H9 (cell line): ENCODE results near the gene TMED3. TPM values are rescaled to one million over a fixed set of nuclear protein-coding genes. Genes with fewer than 3 reads are reported as not detected.

Source experiments
- DNase-seq: peaks from one replicate; pipeline ENCODE4 v3.0.0-alpha.2; 2017
- H2AFZ ChIP-seq: one replicate; pipeline ENCODE4 v1.6.1; 2013; ENCODE audit warnings: mild to moderate bottlenecking, low read length, control low read depth, moderate library complexity
- H2AK5ac ChIP-seq: 2 replicates; pipeline ENCODE4 v1.6.1; 2013; ENCODE audit warnings: low read length, control low read depth, mixed read lengths; ENCODE audit not compliant: insufficient read length
- H2BK120ac ChIP-seq: one replicate; pipeline ENCODE4 v1.6.1; 2013; ENCODE audit warnings: low read depth, mild to moderate bottlenecking, low read length, control low read depth, inconsistent platforms; ENCODE audit not compliant: poor library complexity, severe bottlenecking
- H2BK12ac ChIP-seq: 2 replicates; pipeline ENCODE4 v1.6.1; 2013; ENCODE audit warnings: low read length, control low read depth, mixed read lengths, low read depth; ENCODE audit not compliant: insufficient read length
- H2BK15ac ChIP-seq: 2 replicates; pipeline ENCODE4 v1.6.1; 2013; ENCODE audit warnings: low read depth, low read length, control low read depth
- H2BK20ac ChIP-seq: one replicate; pipeline ENCODE4 v1.6.1; 2013; ENCODE audit warnings: low read depth, mild to moderate bottlenecking, low read length, control low read depth, inconsistent platforms; ENCODE audit not compliant: poor library complexity, severe bottlenecking
- H2BK5ac ChIP-seq: 2 replicates; pipeline ENCODE4 v1.6.1; 2013; ENCODE audit warnings: low read length, control low read depth, mixed read lengths; ENCODE audit not compliant: insufficient read length
- H3K14ac ChIP-seq: 2 replicates; pipeline ENCODE4 v1.6.1; 2013; ENCODE audit warnings: low read length, control low read depth; ENCODE audit not compliant: insufficient read depth
- H3K18ac ChIP-seq: 2 replicates; pipeline ENCODE4 v1.6.1; 2013; ENCODE audit warnings: low read depth, mild to moderate bottlenecking, mixed read lengths, low read length, control low read depth; ENCODE audit not compliant: insufficient read length
- H3K23ac ChIP-seq: 2 replicates; pipeline ENCODE4 v1.6.1; 2013; ENCODE audit warnings: low read length, control low read depth, mixed read lengths, low read depth; ENCODE audit not compliant: insufficient read length
- H3K23me2 ChIP-seq: 2 replicates; pipeline ENCODE4 v1.6.1; 2013; ENCODE audit warnings: low read depth, mild to moderate bottlenecking, mixed read lengths, low read length, control low read depth; ENCODE audit not compliant: insufficient read length, poor library complexity, severe bottlenecking
- H3K27ac ChIP-seq: 2 replicates; pipeline ENCODE4 v1.5.1; 2013; ENCODE audit warnings: low read length, control low read depth, mixed read lengths, low read depth; ENCODE audit not compliant: insufficient read length
- H3K27me3 ChIP-seq: 2 replicates; pipeline ENCODE4 v1.6.1; 2013; ENCODE audit warnings: low read length, control low read depth, inconsistent platforms; ENCODE audit not compliant: insufficient read depth
- H3K4ac ChIP-seq: 2 replicates; pipeline ENCODE4 v1.6.1; 2013; ENCODE audit warnings: low read depth, mild to moderate bottlenecking, control low read depth, inconsistent platforms, low read length, moderate library complexity
- H3K4me1 ChIP-seq: 2 replicates; pipeline ENCODE4 v1.6.1; 2013; ENCODE audit warnings: low read length, control low read depth, inconsistent platforms; ENCODE audit not compliant: insufficient read depth
- H3K4me2 ChIP-seq: 2 replicates; pipeline ENCODE4 v1.6.1; 2013; ENCODE audit warnings: low read length, control low read depth, mixed read lengths; ENCODE audit not compliant: insufficient read length, insufficient read depth
- H3K56ac ChIP-seq: 2 replicates; pipeline ENCODE4 v1.6.1; 2013; ENCODE audit warnings: low read depth, mild to moderate bottlenecking, mixed read lengths, low read length, control low read depth; ENCODE audit not compliant: insufficient read length
- H3K79me1 ChIP-seq: 2 replicates; pipeline ENCODE4 v1.6.1; 2013; ENCODE audit warnings: low read depth, mild to moderate bottlenecking, moderate library complexity, low read length, control low read depth, inconsistent platforms; ENCODE audit not compliant: insufficient read depth, poor library complexity, severe bottlenecking
- H3K79me2 ChIP-seq: 2 replicates; pipeline ENCODE4 v1.6.1; 2013; ENCODE audit warnings: low read length, control low read depth, inconsistent platforms; ENCODE audit not compliant: insufficient read depth
- H3K9ac ChIP-seq: 2 replicates; pipeline ENCODE4 v1.6.1; 2013; ENCODE audit warnings: low read length, control low read depth, mixed read lengths; ENCODE audit not compliant: insufficient read length; ENCODE audit errors: extremely low read depth
- H3K9me3 ChIP-seq: one replicate; pipeline ENCODE4 v1.6.1; 2013; ENCODE audit warnings: low read depth, low read length, inconsistent platforms; ENCODE audit not compliant: control insufficient read depth
- H3T11ph ChIP-seq: one replicate; pipeline ENCODE4 v1.6.1; 2013; ENCODE audit warnings: mild to moderate bottlenecking, low read length, control low read depth, inconsistent platforms
- H4K20me1 ChIP-seq: one replicate; pipeline ENCODE4 v1.6.1; 2013; ENCODE audit not compliant: control insufficient read depth, insufficient read length, insufficient read depth
- H4K5ac ChIP-seq: 2 replicates; pipeline ENCODE4 v1.6.1; 2013; ENCODE audit warnings: low read depth, mild to moderate bottlenecking, mixed read lengths, low read length, control low read depth; ENCODE audit not compliant: insufficient read length
- H4K8ac ChIP-seq: replicated peaks from 2 replicates; pipeline ENCODE4 v1.6.1; 2013; ENCODE audit warnings: low read length, control low read depth, mixed read lengths, low read depth; ENCODE audit not compliant: insufficient read length
- H4K91ac ChIP-seq: 2 replicates; pipeline ENCODE4 v1.6.1; 2013; ENCODE audit warnings: low read depth, mild to moderate bottlenecking, moderate library complexity, mixed read lengths, low read length, control low read depth; ENCODE audit not compliant: insufficient read length
- H3K27ac Mint-ChIP-seq, 3 experiments: 2 replicates in 2 of 3; 3 replicates in 1 of 3; pipeline ENCODE4 v1.8.0; 2020 to 2021; ENCODE audit warnings: mixed read lengths in 3 of 3, mild to moderate bottlenecking in 1 of 3, moderate library complexity in 1 of 3
- H3K27me3 Mint-ChIP-seq: 2 replicates; pipeline ENCODE4 v1.8.0; 2021; ENCODE audit warnings: low read depth, mild to moderate bottlenecking, moderate library complexity, mixed read lengths
- H3K36me3 Mint-ChIP-seq, 3 experiments: 2 replicates in 2 of 3; 3 replicates in 1 of 3; pipeline ENCODE4 v1.8.0; 2020 to 2021; ENCODE audit warnings: low read depth in 3 of 3, mixed read lengths in 3 of 3; ENCODE audit not compliant: insufficient read depth in 1 of 3
- H3K4me1 Mint-ChIP-seq, 2 experiments: 2 replicates each; pipeline ENCODE4 v1.8.0; 2020; ENCODE audit warnings: mixed read lengths in 2 of 2
- H3K4me3 Mint-ChIP-seq, 2 experiments: 2 replicates in 1 of 2; 3 replicates in 1 of 2; pipeline ENCODE4 v1.8.0; 2020 to 2021; ENCODE audit warnings: mild to moderate bottlenecking in 2 of 2, mixed read lengths in 2 of 2, moderate library complexity in 1 of 2
- H3K9me3 Mint-ChIP-seq, 2 experiments: 2 replicates in 1 of 2; 3 replicates in 1 of 2; pipeline ENCODE4 v1.8.0; 2020; ENCODE audit warnings: mild to moderate bottlenecking in 2 of 2, mixed read lengths in 2 of 2, moderate library complexity in 1 of 2
- WGBS: extraction: QIAGEN DNeasy Blood & Tissue Kit; methylation state at CpG from one replicate; pipeline ENCODE4 v1.1.7; 2013; ENCODE audit warnings: missing lambda C conversion rate, low lambda C conversion rate, mixed read lengths; ENCODE audit not compliant: insufficient read length; ENCODE audit errors: extremely low coverage; 5-methylcytosine and 5-hydroxymethylcytosine counted together
- total RNA-seq: library from RNA; stranded (reverse); gene quantifications from 2 replicates; pipeline ENCODE4 v1.2.1, GENCODE V29; 2021
- TF ChIP-seq, protein P1 (sequence below): fragments of 200-600 bp; sonication (generic); conservative IDR thresholded peaks from 3 replicates; pipeline ENCODE4 v1.8.0; 2021; ENCODE audit warnings: antibody characterized with exemption, mild to moderate bottlenecking

Gene TMED3
- total RNA-seq, 1 experiment from 2014 or later: 46.4 TPM

DNA sequence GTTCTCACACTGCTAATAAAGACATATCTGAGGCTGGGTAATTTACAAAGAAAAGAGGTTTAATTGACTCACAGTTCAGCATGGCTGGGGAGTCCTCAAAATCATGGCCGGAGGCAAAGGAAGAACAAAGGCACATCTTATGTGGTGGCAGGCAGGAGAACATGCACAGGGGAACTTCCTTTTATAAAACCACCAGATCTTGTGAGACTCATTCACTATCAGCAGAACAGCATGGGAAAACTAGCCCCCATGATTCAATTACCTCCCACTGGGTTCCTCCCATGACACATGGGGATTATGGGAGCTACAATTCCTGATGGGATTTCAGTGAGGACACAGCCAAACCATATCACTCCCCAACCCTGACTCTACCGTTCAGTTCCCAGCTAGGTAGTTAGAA lies 61.5 kb downstream of the TMED3 start:
- H4K20me1 ChIP-seq: no peaks in the 10 kb centered on the region
- H3K4ac ChIP-seq: no peak overlapping the region
- no peak for DNase-seq
- no peak overlapping the region for H2BK12ac ChIP-seq
- H3K79me1 ChIP-seq: no peaks in the 10 kb centered on the region
- no peaks in the 10 kb centered on the region for H3K79me2 ChIP-seq
- peaks cover 2 to 16% (median 6%) of the 10 kb centered on the region in 3 experiments; a peak in 5 of 7 replicates for H3K36me3 Mint-ChIP-seq
- H3T11ph ChIP-seq: no peak overlapping the region
- no peak overlapping the region for H4K8ac ChIP-seq
- no peak overlapping the region for H3K4me3 Mint-ChIP-seq
- H2AFZ ChIP-seq: no peak overlapping the region
- H3K27ac Mint-ChIP-seq: no peak overlapping the region
- no peak overlapping the region for H4K91ac ChIP-seq
- no peak overlapping the region for H3K14ac ChIP-seq
- H3K4me1 ChIP-seq: peaks cover 4% of the 10 kb centered on the region; the same call in 1 of the 2 replicates
- H3K23ac ChIP-seq: no peak overlapping the region
- H3K27me3 Mint-ChIP-seq: no peaks in the 10 kb centered on the region; the same call in 1 of the 2 replicates
- H3K4me2 ChIP-seq: no peak overlapping the region
- no peak overlapping the region for H4K5ac ChIP-seq
- TF ChIP-seq, protein P1, sequence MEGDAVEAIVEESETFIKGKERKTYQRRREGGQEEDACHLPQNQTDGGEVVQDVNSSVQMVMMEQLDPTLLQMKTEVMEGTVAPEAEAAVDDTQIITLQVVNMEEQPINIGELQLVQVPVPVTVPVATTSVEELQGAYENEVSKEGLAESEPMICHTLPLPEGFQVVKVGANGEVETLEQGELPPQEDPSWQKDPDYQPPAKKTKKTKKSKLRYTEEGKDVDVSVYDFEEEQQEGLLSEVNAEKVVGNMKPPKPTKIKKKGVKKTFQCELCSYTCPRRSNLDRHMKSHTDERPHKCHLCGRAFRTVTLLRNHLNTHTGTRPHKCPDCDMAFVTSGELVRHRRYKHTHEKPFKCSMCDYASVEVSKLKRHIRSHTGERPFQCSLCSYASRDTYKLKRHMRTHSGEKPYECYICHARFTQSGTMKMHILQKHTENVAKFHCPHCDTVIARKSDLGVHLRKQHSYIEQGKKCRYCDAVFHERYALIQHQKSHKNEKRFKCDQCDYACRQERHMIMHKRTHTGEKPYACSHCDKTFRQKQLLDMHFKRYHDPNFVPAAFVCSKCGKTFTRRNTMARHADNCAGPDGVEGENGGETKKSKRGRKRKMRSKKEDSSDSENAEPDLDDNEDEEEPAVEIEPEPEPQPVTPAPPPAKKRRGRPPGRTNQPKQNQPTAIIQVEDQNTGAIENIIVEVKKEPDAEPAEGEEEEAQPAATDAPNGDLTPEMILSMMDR: no peak
- H3K23me2 ChIP-seq: no peaks in the 10 kb centered on the region
- no peak overlapping the region for H2BK20ac ChIP-seq
- H2BK5ac ChIP-seq: no peak overlapping the region
- H3K27ac ChIP-seq: no peak overlapping the region
- no CpG with 5 or more reads among the region's 2 CpGs for WGBS
- H3K4me1 Mint-ChIP-seq: peaks cover 48 to 55% of the 10 kb centered on the region in 2 experiments
- H3K9me3 ChIP-seq: no peaks in the 10 kb centered on the region
- H2AK5ac ChIP-seq: no peak overlapping the region
- no peak overlapping the region for H2BK120ac ChIP-seq
- peaks cover 8 to 11% of the 10 kb centered on the region in 2 experiments; a peak in 4 of 5 replicates for H3K9me3 Mint-ChIP-seq
- no peak overlapping the region for H3K9ac ChIP-seq
- H2BK15ac ChIP-seq: no peak overlapping the region
- H3K56ac ChIP-seq: no peak overlapping the region
- H3K18ac ChIP-seq: no peak overlapping the region
- no peaks in the 10 kb centered on the region for H3K27me3 ChIP-seq

Other genes with a start within 250 kb of the TMED3 start
- gene RASGRF1, start 220.3 kb upstream of the TMED3 start, total RNA-seq: 0.33 and 0.48 TPM in 2 replicates
- not detected in 2 replicates for gene ANKRD34C, start 28.4 kb upstream of the TMED3 start, total RNA-seq
- gene MINAR1, start 121.2 kb downstream of the TMED3 start, total RNA-seq: 0.74 and 0.77 TPM in 2 replicates